A549 (cell line): ENCODE measurements around the gene CLCA4. TPM values are rescaled to one million over a fixed set of nuclear protein-coding genes. Genes with fewer than 3 reads are reported as not detected.

Source experiments
- ATAC-seq, 2 experiments: fragments of 200-7000 bp in 1 of 2; fragments of >200 bp in 1 of 2; cut with Nextera tagmentation in 1 of 2; cut with Tn5 transposase in 1 of 2; 3 replicates each; pipeline versions ENCODE4 v1.8.0 to v1.9.1; 2018 to 2020; ENCODE audit warnings: mild to moderate bottlenecking in 1 of 2, moderate library complexity in 1 of 2
- CTCF ChIA-PET: fragments of 300-600 bp; sonication (Branson Sonifier 250); formaldehyde crosslinking; extraction: SDS; loops from one replicate; lab custom pipeline; 2021; ENCODE audit warnings: antibody characterized with exemption, inconsistent platforms; lab: Yijun Ruan, JAX
- POLR2A ChIA-PET: fragments of 350-600 bp; formaldehyde crosslinking; extraction: SDS; loops from one replicate; lab custom pipeline; 2021; ENCODE audit warnings: antibody characterized with exemption, inconsistent platforms; lab: Yijun Ruan, JAX
- DNase-seq, 2 experiments: peaks; one replicate each; pipeline versions ENCODE4 v3.0.0 to v3.0.0-alpha.2; 2011 to 2016; ENCODE audit warnings: low read depth in 1 of 2, low spot score in 1 of 2
- FAIRE-seq: peaks from 2 replicates; lab custom pipeline; 2011; peaks lifted over from hg19 to GRCh38; lab: Jason Lieb, UNC
- H3K27ac ChIP-seq, 2 experiments: fragments of >200 bp; sonication (Bioruptor Twin); formaldehyde crosslinking; 3 replicates each; pipeline ENCODE4 v1.5.1; 2016 to 2017
- H3K4me1 ChIP-seq: fragments of >200 bp; sonication (Bioruptor Twin); formaldehyde crosslinking; 3 replicates; pipeline ENCODE4 v1.6.1; 2016
- H3K4me2 ChIP-seq: fragments of >200 bp; sonication (Bioruptor Twin); formaldehyde crosslinking; 3 replicates; pipeline ENCODE4 v1.6.1; 2016
- H3K4me3 ChIP-seq: fragments of >200 bp; sonication (Bioruptor Twin); formaldehyde crosslinking; 3 replicates; pipeline ENCODE4 v1.5.1; 2016
- H3K9me3 ChIP-seq: fragments of >200 bp; sonication (Bioruptor Twin); formaldehyde crosslinking; 3 replicates; pipeline ENCODE4 v1.6.1; 2016
- ATOH8 ChIP-seq: fragments of 250-450 bp; sonication (Bioruptor Pico); IDR thresholded peaks from 2 replicates; pipeline ENCODE4 v1.5.0; 2020; ENCODE audit warnings: low read depth, mild to moderate bottlenecking, moderate library complexity
- CEBPB ChIP-seq, 2 experiments: fragments of >200 bp in 1 of 2; sonication (Bioruptor Twin) in 1 of 2; formaldehyde crosslinking in 1 of 2; IDR thresholded peaks; 2 replicates each; pipeline ENCODE4 v1.6.1; 2012 to 2016
- CTCF ChIP-seq: fragments of >200 bp; sonication (Bioruptor Twin); formaldehyde crosslinking; IDR thresholded peaks from 3 replicates; pipeline ENCODE4 v1.5.1; 2016
- E2F6 ChIP-seq: IDR thresholded peaks from 2 replicates; pipeline ENCODE4 v1.6.1; 2012; ENCODE audit warnings: low read depth, borderline replicate concordance
- EHMT2 ChIP-seq: fragments of 200-600 bp; sonication (generic); IDR thresholded peaks from 2 replicates; pipeline ENCODE4 v1.6.1; 2016; ENCODE audit warnings: antibody characterized with exemption, low read depth, mild to moderate bottlenecking, moderate library complexity
- HMGXB4 ChIP-seq: fragments of 250-450 bp; sonication (Bioruptor Pico); IDR thresholded peaks from 2 replicates; pipeline ENCODE4 v1.5.0; 2021; ENCODE audit warnings: mild to moderate bottlenecking, moderate library complexity, borderline replicate concordance
- HOXB13 ChIP-seq: fragments of 250-450 bp; sonication (Bioruptor Pico); IDR thresholded peaks from 2 replicates; pipeline ENCODE4 v1.5.0; 2020; ENCODE audit warnings: low read depth, mild to moderate bottlenecking, moderate library complexity
- HOXB5 ChIP-seq: fragments of 250-450 bp; sonication (Bioruptor Pico); IDR thresholded peaks from 2 replicates; pipeline ENCODE4 v1.5.0; 2020; ENCODE audit warnings: mild to moderate bottlenecking, moderate library complexity
- JUNB ChIP-seq: fragments of >200 bp; sonication (Bioruptor Twin); formaldehyde crosslinking; IDR thresholded peaks from 2 replicates; pipeline ENCODE4 v1.6.1; 2016
- KDM1A ChIP-seq: fragments of 200-600 bp; sonication (generic); IDR thresholded peaks from 2 replicates; pipeline ENCODE4 v1.6.1; 2016; ENCODE audit warnings: low read depth, mild to moderate bottlenecking
- KDM5A ChIP-seq: fragments of 200-600 bp; sonication (generic); IDR thresholded peaks from 2 replicates; pipeline ENCODE4 v1.6.1; 2016; ENCODE audit warnings: antibody characterized with exemption, mild to moderate bottlenecking
- MAX ChIP-seq: IDR thresholded peaks from 2 replicates; pipeline ENCODE4 v1.6.1; 2012
- MYC ChIP-seq: IDR thresholded peaks from 2 replicates; pipeline ENCODE4 v1.6.1; 2012; ENCODE audit warnings: mild to moderate bottlenecking, inconsistent platforms, low read length, improper control_type of control experiment, borderline replicate concordance
- NPAS2 ChIP-seq: fragments of 250-450 bp; sonication (Bioruptor Pico); IDR thresholded peaks from 2 replicates; pipeline ENCODE4 v1.8.0; 2022; ENCODE audit warnings: mild to moderate bottlenecking, moderate library complexity, borderline replicate concordance
- NR3C1 ChIP-seq: fragments of >200 bp; sonication (Bioruptor Twin); formaldehyde crosslinking; IDR thresholded peaks from 3 replicates; pipeline ENCODE4 v1.6.1; 2017
- RAD21 ChIP-seq, 2 experiments: fragments of >200 bp in 1 of 2; sonication (Bioruptor Twin) in 1 of 2; formaldehyde crosslinking in 1 of 2; IDR thresholded peaks in 1 of 2; conservative IDR thresholded peaks in 1 of 2; 2 replicates in 1 of 2; 3 replicates in 1 of 2; pipeline ENCODE4 v1.6.1; 2012 to 2018; ENCODE audit warnings: inconsistent platforms in 1 of 2
- RARB ChIP-seq: fragments of 250-450 bp; sonication (Bioruptor Pico); IDR thresholded peaks from 2 replicates; pipeline ENCODE4 v1.8.0; 2021; ENCODE audit warnings: mild to moderate bottlenecking, moderate library complexity
- REST ChIP-seq: fragments of 200-600 bp; sonication (generic); IDR thresholded peaks from 2 replicates; pipeline ENCODE4 v1.6.1; 2016; ENCODE audit warnings: antibody characterized with exemption, mild to moderate bottlenecking, moderate library complexity
- RFX5 ChIP-seq: fragments of 450-650 bp; IDR thresholded peaks from 2 replicates; pipeline ENCODE4 v1.7.1; 2014; ENCODE audit warnings: antibody characterized with exemption, mild to moderate bottlenecking, moderate library complexity
- SMC3 ChIP-seq: fragments of >200 bp; sonication (Bioruptor Twin); formaldehyde crosslinking; IDR thresholded peaks from 3 replicates; pipeline ENCODE4 v1.6.1; 2018; ENCODE audit warnings: inconsistent platforms
- TFCP2L1 ChIP-seq: fragments of 250-450 bp; sonication (Bioruptor Pico); IDR thresholded peaks from 2 replicates; pipeline ENCODE4 v1.5.0; 2021; ENCODE audit warnings: mild to moderate bottlenecking
- ZFP36 ChIP-seq: fragments of 450-650 bp; IDR thresholded peaks from 2 replicates; pipeline ENCODE4 v1.6.1; 2014; ENCODE audit warnings: borderline replicate concordance; ENCODE audit not compliant: partially characterized antibody
- WGBS: methylation state at CpG from one replicate; pipeline ENCODE4 v1.1.6; 2017; ENCODE audit errors: missing lambda C conversion rate; 5-methylcytosine and 5-hydroxymethylcytosine counted together
- polyA plus RNA-seq, 4 experiments: library from polyadenylated mRNA; depleted of rRNA in 3 of 4; stranded (reverse); fragments of >200 nt; fragmentation: RNase III in 1 of 4; extraction: RNeasy Plus Mini Kit Qiagen cat#74134 plus additional on column Dnase treatment in 1 of 4; gene quantifications; 2 replicates in 3 of 4; 3 replicates in 1 of 4; pipeline ENCODE4 v1.2.3, GENCODE V29; 2011 to 2017

The CLCA4 gene
- polyA plus RNA-seq, 2 of the 4 experiments (the other 2 are of a cell fraction): not detected

GRCh38 chr1:86537928-86538695 is 8.8 kb upstream of the CLCA4 start (continued):
- TF ChIP-seq HMGXB4 (no peak), TFCP2L1 (no peak), KDM1A (no peak), NR3C1 (no peak), MYC (no peak), CEBPB (IDR thresholded peaks at IDR 0.05) (no peak)

- no peak for TF ChIP-seq HOXB5 (CRISPR knock-in tag)
- TF ChIP-seq EHMT2: no peak
- no peak for TF ChIP-seq E2F6
- no peak for TF ChIP-seq ZFP36
- no peak for TF ChIP-seq ATOH8 (CRISPR knock-in tag)
- TF ChIP-seq CTCF: no peak
- TF ChIP-seq SMC3: no peak
- no peak for TF ChIP-seq HOXB13 (CRISPR knock-in tag)
- TF ChIP-seq NPAS2: no peak
- no peak for TF ChIP-seq RARB (CRISPR knock-in tag)
- TF ChIP-seq JUNB: no peak
- TF ChIP-seq RAD21 (conservative IDR thresholded peaks at IDR 0.05 in 1 of 2, IDR thresholded peaks at IDR 0.05 in 1 of 2): no peak
- TF ChIP-seq REST: no peak
- no peak for TF ChIP-seq MAX
- no peak for TF ChIP-seq RFX5
- no peak for TF ChIP-seq KDM5A
- FAIRE-seq: no peak
These were observed 8.1 kb upstream of the CLCA4 start for GRCh38 chr1:86538775-86539174.

More at GRCh38 chr1:86538775-86539174, 8.1 kb upstream of the CLCA4 start:
- Histone ChIP-seq H3K4me1 (no peaks in the 10 kb centered on the region), H3K9me3 (no peaks in the 10 kb centered on the region), H3K27ac (no peak overlapping the region), H3K4me3 (no peak overlapping the region), H3K4me2 (no peak overlapping the region)
- ATAC-seq (no peak), DNase-seq (no peak)
- 18% methylated on average over 5 of the region's 5 CpGs for WGBS
- CTCF ChIA-PET: no interaction called here
- POLR2A ChIA-PET: no interaction called here
